Measurements from ENCODE around the gene HOMER3.

HOMER3 gene

GRCh38 chr19:18939163-18939562 is 1.9 kb downstream of the HOMER3 start:
- H3K27me3 ChIP-seq (ENCODE audit: low read depth, low read length): no peaks in the 10 kb centered on the region
- no peak overlapping the region for H3K27ac ChIP-seq (ENCODE audit: low read length)
- no peak overlapping the region for H3K4me3 ChIP-seq (ENCODE audit: low read depth in 1 of 2, low read length in 2 of 2)
- H3K36me3 ChIP-seq (ENCODE audit: control insufficient read depth in 1 of 2, insufficient read depth in 2 of 2, low read length in 2 of 2): peaks cover 0 to 6% of the 10 kb centered on the region in 2 donors
- H3K4me1 ChIP-seq (ENCODE audit: control insufficient read depth in 1 of 2, insufficient read depth in 2 of 2, low read length in 2 of 2): peaks cover 0 to 6% of the 10 kb centered on the region in 2 donors
- H3K9me3 ChIP-seq (ENCODE audit: control insufficient read depth in 1 of 2, low read length in 2 of 2): no peaks in the 10 kb centered on the region

GRCh38 chr19:18933297-18933696 is 7.7 kb downstream of the HOMER3 start:
- Histone ChIP-seq H3K4me1 (ENCODE audit: control insufficient read depth in 1 of 2, insufficient read depth in 2 of 2, low read length in 2 of 2) (no peaks in the 10 kb centered on the region), H3K4me3 (ENCODE audit: low read depth in 1 of 2, low read length in 2 of 2) (no peak overlapping the region), H3K9me3 (ENCODE audit: control insufficient read depth in 1 of 2, low read length in 2 of 2) (no peaks in the 10 kb centered on the region), H3K36me3 (ENCODE audit: control insufficient read depth in 1 of 2, insufficient read depth in 2 of 2, low read length in 2 of 2) (peaks cover 0 to 24% of the 10 kb centered on the region in 2 donors), H3K27ac (ENCODE audit: low read length) (no peak overlapping the region), H3K27me3 (ENCODE audit: low read depth, low read length) (no peaks in the 10 kb centered on the region)

GRCh38 chr19:18932216-18932841 is 8.7 kb downstream of the HOMER3 start:
- H3K9me3 ChIP-seq (ENCODE audit: control insufficient read depth in 1 of 2, low read length in 2 of 2): no peaks in the 10 kb centered on the region
- H3K27me3 ChIP-seq (ENCODE audit: low read depth, low read length): no peaks in the 10 kb centered on the region
- H3K27ac ChIP-seq (ENCODE audit: low read length): no peak overlapping the region
- peak overlapping the region in 1 of 2 donors; percentile 35 for H3K4me3 ChIP-seq (ENCODE audit: low read depth in 1 of 2, low read length in 2 of 2)
- peaks cover 5 to 34% of the 10 kb centered on the region in 2 donors for H3K36me3 ChIP-seq (ENCODE audit: control insufficient read depth in 1 of 2, insufficient read depth in 2 of 2, low read length in 2 of 2)
- H3K4me1 ChIP-seq (ENCODE audit: control insufficient read depth in 1 of 2, insufficient read depth in 2 of 2, low read length in 2 of 2): no peaks in the 10 kb centered on the region

- Histone ChIP-seq H3K36me3 (ENCODE audit: control insufficient read depth in 1 of 2, insufficient read depth in 2 of 2, low read length in 2 of 2) (peaks cover 6 to 38% of the 10 kb centered on the region in 2 donors), H3K9me3 (ENCODE audit: control insufficient read depth in 1 of 2, low read length in 2 of 2) (no peaks in the 10 kb centered on the region), H3K4me1 (ENCODE audit: control insufficient read depth in 1 of 2, insufficient read depth in 2 of 2, low read length in 2 of 2) (no peaks in the 10 kb centered on the region), H3K4me3 (ENCODE audit: low read depth in 1 of 2, low read length in 2 of 2) (no peak overlapping the region), H3K27me3 (ENCODE audit: low read depth, low read length) (no peaks in the 10 kb centered on the region), H3K27ac (ENCODE audit: low read length) (no peak overlapping the region)
Measured at GRCh38 chr19:18931316-18932162, 9.5 kb downstream of the HOMER3 start.

GRCh38 chr19:18929311-18929710 is 11.7 kb downstream of the HOMER3 start:
- Histone ChIP-seq H3K27ac (ENCODE audit: low read length) (no peak overlapping the region), H3K27me3 (ENCODE audit: low read depth, low read length) (no peaks in the 10 kb centered on the region), H3K4me1 (ENCODE audit: control insufficient read depth in 1 of 2, insufficient read depth in 2 of 2, low read length in 2 of 2) (no peaks in the 10 kb centered on the region), H3K36me3 (ENCODE audit: control insufficient read depth in 1 of 2, insufficient read depth in 2 of 2, low read length in 2 of 2) (peaks cover 20 to 52% of the 10 kb centered on the region in 2 donors), H3K4me3 (ENCODE audit: low read depth in 1 of 2, low read length in 2 of 2) (no peak overlapping the region), H3K9me3 (ENCODE audit: control insufficient read depth in 1 of 2, low read length in 2 of 2) (no peaks in the 10 kb centered on the region)

- Histone ChIP-seq H3K9me3 (ENCODE audit: control insufficient read depth in 1 of 2, low read length in 2 of 2) (no peaks in the 10 kb centered on the region), H3K4me3 (ENCODE audit: low read depth in 1 of 2, low read length in 2 of 2) (no peak overlapping the region), H3K27me3 (ENCODE audit: low read depth, low read length) (no peaks in the 10 kb centered on the region), H3K36me3 (ENCODE audit: control insufficient read depth in 1 of 2, insufficient read depth in 2 of 2, low read length in 2 of 2) (peaks cover 23 to 57% of the 10 kb centered on the region in 2 donors), H3K27ac (ENCODE audit: low read length) (no peak overlapping the region), H3K4me1 (ENCODE audit: control insufficient read depth in 1 of 2, insufficient read depth in 2 of 2, low read length in 2 of 2) (no peaks in the 10 kb centered on the region)
Measured at GRCh38 chr19:18928018-18928805, 12.8 kb downstream of the HOMER3 start.

- peaks cover 27 to 76% of the 10 kb centered on the region in 2 donors for H3K36me3 ChIP-seq (ENCODE audit: control insufficient read depth in 1 of 2, insufficient read depth in 2 of 2, low read length in 2 of 2)
- H3K9me3 ChIP-seq (ENCODE audit: control insufficient read depth in 1 of 2, low read length in 2 of 2): no peaks in the 10 kb centered on the region
- H3K4me3 ChIP-seq (ENCODE audit: low read depth in 1 of 2, low read length in 2 of 2): no peak overlapping the region
Measured at GRCh38 chr19:18924684-18925213, 16.3 kb downstream of the HOMER3 start.

GRCh38 chr19:18922228-18922985 is 18.6 kb downstream of the HOMER3 start:
- no peaks in the 10 kb centered on the region for H3K27me3 ChIP-seq (ENCODE audit: low read depth, low read length)
- peaks cover 23 to 62% of the 10 kb centered on the region in 2 donors for H3K36me3 ChIP-seq (ENCODE audit: control insufficient read depth in 1 of 2, insufficient read depth in 2 of 2, low read length in 2 of 2)
- H3K9me3 ChIP-seq (ENCODE audit: control insufficient read depth in 1 of 2, low read length in 2 of 2): no peaks in the 10 kb centered on the region
- H3K4me3 ChIP-seq (ENCODE audit: low read depth in 1 of 2, low read length in 2 of 2): no peak overlapping the region
- peaks cover 6 to 29% of the 10 kb centered on the region in 2 donors for H3K4me1 ChIP-seq (ENCODE audit: control insufficient read depth in 1 of 2, insufficient read depth in 2 of 2, low read length in 2 of 2)
- H3K27ac ChIP-seq (ENCODE audit: low read length): no peak overlapping the region

More at GRCh38 chr19:18924684-18925213, 16.3 kb downstream of the HOMER3 start:
- no peak overlapping the region for H3K27ac ChIP-seq (ENCODE audit: low read length)
- no peaks in the 10 kb centered on the region for H3K27me3 ChIP-seq (ENCODE audit: low read depth, low read length)
- H3K4me1 ChIP-seq (ENCODE audit: control insufficient read depth in 1 of 2, insufficient read depth in 2 of 2, low read length in 2 of 2): peaks cover 6 to 17% of the 10 kb centered on the region in 2 donors

- Histone ChIP-seq H3K27ac (ENCODE audit: low read length) (no peak overlapping the region), H3K36me3 (ENCODE audit: control insufficient read depth in 1 of 2, insufficient read depth in 2 of 2, low read length in 2 of 2) (peaks cover 21 to 57% of the 10 kb centered on the region in 2 donors)
Measured at GRCh38 chr19:18921593-18921992, 19.4 kb downstream of the HOMER3 start.

GRCh38 chr19:18920400-18920799 is 20.6 kb downstream of the HOMER3 start:
- Histone ChIP-seq H3K4me3 (ENCODE audit: low read depth in 1 of 2, low read length in 2 of 2) (peak overlapping the region; percentile 99 to 100), H3K27me3 (ENCODE audit: low read depth, low read length) (no peaks in the 10 kb centered on the region), H3K4me1 (ENCODE audit: control insufficient read depth in 1 of 2, insufficient read depth in 2 of 2, low read length in 2 of 2) (peaks cover 6 to 37% of the 10 kb centered on the region in 2 donors), H3K36me3 (ENCODE audit: control insufficient read depth in 1 of 2, insufficient read depth in 2 of 2, low read length in 2 of 2) (peaks cover 12 to 49% of the 10 kb centered on the region in 2 donors), H3K9me3 (ENCODE audit: control insufficient read depth in 1 of 2, low read length in 2 of 2) (no peaks in the 10 kb centered on the region), H3K27ac (ENCODE audit: low read length) (peak overlapping the region; percentile 90)

More at GRCh38 chr19:18921593-18921992, 19.4 kb downstream of the HOMER3 start:
- peaks cover 6 to 35% of the 10 kb centered on the region in 2 donors for H3K4me1 ChIP-seq (ENCODE audit: control insufficient read depth in 1 of 2, insufficient read depth in 2 of 2, low read length in 2 of 2)
- no peak overlapping the region for H3K4me3 ChIP-seq (ENCODE audit: low read depth in 1 of 2, low read length in 2 of 2)
- no peaks in the 10 kb centered on the region for H3K27me3 ChIP-seq (ENCODE audit: low read depth, low read length)
- no peaks in the 10 kb centered on the region for H3K9me3 ChIP-seq (ENCODE audit: control insufficient read depth in 1 of 2, low read length in 2 of 2)
